ENCODE measurements around the gene RGS9.
A peak's percentile ranks its signal among the peaks of the same experiment; 100 is the strongest.

RGS9 gene

DNA sequence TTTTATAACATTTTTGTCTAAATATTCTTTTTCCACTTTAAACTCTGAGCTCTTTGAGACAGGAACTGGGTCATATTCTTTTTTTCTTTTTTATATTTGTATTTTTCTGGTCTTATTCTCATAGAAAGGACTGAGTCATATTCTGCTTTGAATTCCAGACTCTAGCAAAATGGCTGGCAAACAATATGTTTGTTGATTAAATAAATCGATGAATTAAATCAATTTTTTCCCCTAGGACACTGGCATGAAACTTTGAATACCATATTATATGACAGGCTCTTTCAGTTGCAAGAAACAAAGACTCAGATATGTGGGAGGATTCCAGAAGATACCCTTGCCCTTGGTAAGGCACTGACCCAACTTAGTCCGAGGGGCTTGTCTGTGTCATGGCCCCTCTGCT is 3.1 kb upstream of the RGS9 start:
- H3K4me1 ChIP-seq (ENCODE audit: control insufficient read depth, insufficient read depth, low read length), result peaks cover 13% of the 10 kb centered on the region

DNA sequence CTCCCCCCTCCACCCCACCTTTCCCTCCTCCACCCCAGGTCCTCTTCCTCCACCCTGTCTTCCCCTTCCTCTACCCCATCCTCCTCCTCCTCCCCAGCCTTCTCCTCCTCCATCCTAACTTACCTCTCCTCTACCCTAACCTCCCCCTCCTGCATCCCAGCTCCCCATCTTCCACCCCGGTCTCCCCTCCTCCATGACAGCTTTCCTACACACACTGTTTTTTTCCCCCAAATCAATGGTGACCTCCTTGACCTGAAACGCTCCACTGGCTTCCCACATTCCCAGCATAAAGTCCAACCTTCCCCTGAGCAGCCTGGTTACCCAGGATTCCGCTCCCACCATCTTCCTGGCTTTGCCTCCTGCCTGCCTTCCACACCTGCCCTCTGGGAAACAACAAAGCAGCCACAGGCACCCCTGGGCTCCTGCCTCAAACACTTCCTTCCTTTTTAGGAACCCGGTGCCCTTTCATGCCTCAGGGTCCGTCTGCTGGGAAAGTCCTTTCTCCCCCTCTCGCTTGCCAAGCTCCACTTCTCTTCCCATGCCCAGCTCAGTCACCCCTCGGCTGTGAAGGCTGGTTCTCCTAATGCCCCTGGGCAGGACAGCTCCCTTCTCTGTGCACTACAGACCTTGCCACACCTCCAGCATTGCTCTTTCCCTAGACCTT is 2.1 kb downstream of the RGS9 start:
- H3K36me3 ChIP-seq (ENCODE audit: control insufficient read depth, insufficient read depth, low read length, severe bottlenecking), result no peaks in the 10 kb centered on the region
- H3K27me3 ChIP-seq (replicated peaks; ENCODE audit: control insufficient read depth, insufficient read depth, low read length), result peaks cover 32% of the 10 kb centered on the region
- no peaks in the 10 kb centered on the region for H3K4me1 ChIP-seq (ENCODE audit: control insufficient read depth, insufficient read depth, low read length)
- H3K9me3 ChIP-seq (ENCODE audit: control insufficient read depth, low read length), result no peaks in the 10 kb centered on the region
- no peak overlapping the region for H3K4me3 ChIP-seq (ENCODE audit: low read length)
- DNase-seq (ENCODE audit: low read depth), result no peak
- H3K9ac ChIP-seq (ENCODE audit: low read length), result no peak overlapping the region

More for the DNA sequence above, 3.1 kb upstream of the RGS9 start:
- H3K9ac ChIP-seq (ENCODE audit: low read length), result no peak overlapping the region
- DNase-seq (ENCODE audit: low read depth), result no peak
- no peaks in the 10 kb centered on the region for H3K9me3 ChIP-seq (ENCODE audit: control insufficient read depth, low read length)
- H3K4me3 ChIP-seq (ENCODE audit: low read length), result no peak overlapping the region
- no peaks in the 10 kb centered on the region for H3K36me3 ChIP-seq (ENCODE audit: control insufficient read depth, insufficient read depth, low read length, severe bottlenecking)
- peaks cover 11% of the 10 kb centered on the region for H3K27me3 ChIP-seq (replicated peaks; ENCODE audit: control insufficient read depth, insufficient read depth, low read length)

DNA sequence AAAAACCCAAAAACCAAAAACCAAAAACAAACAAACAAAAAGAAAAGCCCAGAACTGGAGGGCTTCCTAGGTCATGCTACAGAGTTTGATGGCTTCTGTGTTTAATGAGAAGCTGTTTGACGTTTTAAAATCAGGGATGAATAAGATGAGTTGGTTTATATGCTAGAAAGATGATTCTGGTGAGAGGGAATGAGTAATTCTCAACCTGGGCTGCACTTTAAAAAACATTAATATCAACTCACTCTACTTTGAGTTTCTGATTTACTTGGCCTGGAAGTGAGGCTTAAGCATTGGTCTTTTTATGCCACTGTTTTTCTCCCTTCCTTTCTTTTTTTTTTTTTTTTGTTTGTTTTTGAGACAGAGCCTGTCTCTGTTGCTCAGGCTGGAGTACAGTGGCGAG is 5.1 kb downstream of the RGS9 start:
- no peak overlapping the region for H3K9ac ChIP-seq (ENCODE audit: low read length)
- H3K36me3 ChIP-seq (ENCODE audit: control insufficient read depth, insufficient read depth, low read length, severe bottlenecking), result no peaks in the 10 kb centered on the region
- no peak for DNase-seq (ENCODE audit: low read depth)
- peaks cover 36% of the 10 kb centered on the region for H3K27me3 ChIP-seq (replicated peaks; ENCODE audit: control insufficient read depth, insufficient read depth, low read length)
- no peaks in the 10 kb centered on the region for H3K4me1 ChIP-seq (ENCODE audit: control insufficient read depth, insufficient read depth, low read length)
- H3K4me3 ChIP-seq (ENCODE audit: low read length), result no peak overlapping the region
- no peaks in the 10 kb centered on the region for H3K9me3 ChIP-seq (ENCODE audit: control insufficient read depth, low read length)

DNA sequence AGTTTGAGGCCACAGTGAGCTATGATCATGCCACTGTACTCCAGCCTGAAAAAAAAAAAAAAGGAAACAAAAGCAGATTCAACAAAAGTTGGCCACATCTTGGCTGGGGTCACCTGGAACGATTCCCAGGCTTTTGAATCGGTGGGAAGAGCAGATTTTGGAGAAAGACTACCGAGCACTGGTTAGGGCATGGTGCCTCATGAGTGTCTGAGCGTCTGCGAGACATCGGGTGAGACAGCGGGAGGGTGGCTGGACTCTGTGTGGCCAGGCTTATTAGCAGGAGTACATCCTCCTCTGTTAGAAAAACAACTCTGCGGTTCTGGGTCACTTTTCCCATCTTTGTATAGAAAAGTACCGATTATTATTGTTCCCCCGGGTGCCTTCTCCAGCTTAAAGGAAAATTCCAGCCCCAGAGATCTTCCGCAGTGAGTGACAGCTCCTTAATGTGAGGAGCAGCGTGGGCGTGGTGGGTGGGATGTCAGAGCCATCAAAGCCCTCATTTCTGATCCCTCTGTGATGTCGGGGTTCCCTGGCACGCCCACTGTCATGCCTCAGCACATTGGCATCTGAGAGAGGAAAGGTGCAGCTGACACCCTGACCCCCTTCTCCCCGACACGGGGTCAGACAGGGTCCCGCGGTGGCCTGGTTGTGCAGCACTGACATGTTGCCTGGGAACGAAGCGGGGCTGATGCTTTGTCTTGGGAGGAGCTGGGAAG is 6.9 kb downstream of the RGS9 start:
- DNase-seq (ENCODE audit: low read depth), result no peak
- H3K4me1 ChIP-seq (ENCODE audit: control insufficient read depth, insufficient read depth, low read length), result no peaks in the 10 kb centered on the region
- no peaks in the 10 kb centered on the region for H3K36me3 ChIP-seq (ENCODE audit: control insufficient read depth, insufficient read depth, low read length, severe bottlenecking)
- H3K9me3 ChIP-seq (ENCODE audit: control insufficient read depth, low read length), result no peaks in the 10 kb centered on the region
- peaks cover 25% of the 10 kb centered on the region for H3K27me3 ChIP-seq (replicated peaks; ENCODE audit: control insufficient read depth, insufficient read depth, low read length)
- H3K9ac ChIP-seq (ENCODE audit: low read length), result no peak overlapping the region
- no peak overlapping the region for H3K4me3 ChIP-seq (ENCODE audit: low read length)

DNA sequence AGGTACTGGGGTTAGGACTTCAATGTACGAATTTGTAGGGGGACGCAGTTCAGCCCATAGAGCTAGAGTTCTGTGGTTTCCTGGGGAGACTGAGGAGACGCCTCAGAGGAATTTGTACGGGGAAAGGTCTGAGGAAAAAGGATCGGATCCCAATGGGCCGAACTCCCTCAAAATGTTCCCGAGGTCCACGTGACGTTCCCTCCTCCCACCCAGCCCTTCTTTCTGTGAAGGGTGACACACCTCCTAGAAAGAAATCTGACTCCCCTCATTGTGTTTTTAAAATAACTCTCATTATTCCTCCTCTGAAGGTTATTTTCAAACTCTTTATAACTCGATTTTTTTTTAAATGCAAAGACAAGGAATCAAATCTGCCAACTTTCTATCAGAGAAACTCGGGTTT is 8.6 kb downstream of the RGS9 start:
- no peaks in the 10 kb centered on the region for H3K36me3 ChIP-seq (ENCODE audit: control insufficient read depth, insufficient read depth, low read length, severe bottlenecking)
- H3K4me3 ChIP-seq (ENCODE audit: low read length), result no peak overlapping the region
- H3K27me3 ChIP-seq (replicated peaks; ENCODE audit: control insufficient read depth, insufficient read depth, low read length), result peaks cover 12% of the 10 kb centered on the region
- H3K9me3 ChIP-seq (ENCODE audit: control insufficient read depth, low read length), result no peaks in the 10 kb centered on the region
- DNase-seq (ENCODE audit: low read depth), result no peak
- no peaks in the 10 kb centered on the region for H3K4me1 ChIP-seq (ENCODE audit: control insufficient read depth, insufficient read depth, low read length)
- no peak overlapping the region for H3K9ac ChIP-seq (ENCODE audit: low read length)

DNA sequence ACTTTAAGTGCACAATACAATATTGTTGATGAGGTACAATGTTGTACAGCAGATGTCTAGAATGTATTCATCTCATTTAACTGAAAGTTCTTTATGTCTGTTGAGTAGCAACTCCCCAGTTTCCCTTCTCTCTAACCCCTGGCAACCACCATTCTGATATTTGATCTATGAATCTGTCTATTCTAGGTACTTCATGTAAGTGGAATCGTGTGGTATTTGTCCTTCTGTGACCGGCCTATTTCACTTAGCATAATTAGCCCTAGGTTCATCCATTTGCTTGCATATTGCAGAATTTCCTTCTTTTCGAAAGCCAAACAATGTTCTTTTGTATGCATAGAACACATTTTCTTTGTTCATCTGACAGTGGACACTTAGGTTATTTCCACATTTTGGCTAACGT is 10.8 kb downstream of the RGS9 start:
- Histone ChIP-seq H3K4me3 (ENCODE audit: low read length) (no peak overlapping the region), H3K4me1 (ENCODE audit: control insufficient read depth, insufficient read depth, low read length) (no peaks in the 10 kb centered on the region), H3K9ac (ENCODE audit: low read length) (no peak overlapping the region), H3K36me3 (ENCODE audit: control insufficient read depth, insufficient read depth, low read length, severe bottlenecking) (no peaks in the 10 kb centered on the region), H3K9me3 (ENCODE audit: control insufficient read depth, low read length) (no peaks in the 10 kb centered on the region), H3K27me3 (replicated peaks; ENCODE audit: control insufficient read depth, insufficient read depth, low read length) (peaks cover 17% of the 10 kb centered on the region)
- no peak for DNase-seq (ENCODE audit: low read depth)

DNA sequence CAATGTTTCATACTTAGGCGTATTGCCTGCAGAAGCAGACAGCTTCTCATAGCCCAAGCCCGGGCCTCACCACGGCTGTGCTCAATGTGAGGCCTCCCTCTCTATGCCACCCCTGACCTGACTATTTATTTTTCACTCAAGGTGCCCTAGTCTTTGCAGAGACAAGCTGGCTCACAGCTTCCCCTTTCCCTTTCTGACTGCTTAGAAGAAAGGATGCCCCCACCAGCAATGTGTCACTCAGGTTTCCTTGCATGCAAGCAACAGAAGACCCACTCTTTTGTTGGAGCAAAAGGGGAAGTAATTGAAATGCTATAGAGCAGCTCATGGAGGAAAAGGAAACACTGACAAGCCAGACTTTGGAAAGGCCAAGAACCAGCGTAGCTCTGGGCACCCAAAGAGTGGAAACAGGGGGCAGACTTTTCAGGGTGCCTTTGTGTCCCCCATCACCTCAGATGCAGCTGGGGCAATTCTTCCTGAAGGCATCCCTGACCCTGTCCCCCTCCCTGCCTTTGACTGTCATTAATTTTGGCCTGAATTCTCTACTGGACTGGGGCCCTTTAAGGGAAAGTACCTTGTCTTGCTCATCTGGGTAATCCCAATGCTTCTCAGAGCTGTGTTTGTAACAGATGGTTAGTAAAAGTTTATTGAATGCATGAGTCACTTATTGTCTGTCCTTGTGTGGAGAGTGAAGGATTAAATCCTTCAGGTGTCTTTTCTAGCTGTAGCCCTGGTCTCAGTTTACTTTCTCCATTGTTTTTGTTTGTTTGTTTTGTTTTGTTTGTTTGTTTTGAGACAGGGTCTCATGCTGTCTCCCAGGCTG is 17.8 kb downstream of the RGS9 start:
- H3K27me3 ChIP-seq (replicated peaks; ENCODE audit: control insufficient read depth, insufficient read depth, low read length), result peaks cover 22% of the 10 kb centered on the region
- peak; percentile 26 for DNase-seq (ENCODE audit: low read depth)
- H3K4me1 ChIP-seq (ENCODE audit: control insufficient read depth, insufficient read depth, low read length), result no peaks in the 10 kb centered on the region
- no peaks in the 10 kb centered on the region for H3K36me3 ChIP-seq (ENCODE audit: control insufficient read depth, insufficient read depth, low read length, severe bottlenecking)
- H3K9ac ChIP-seq (ENCODE audit: low read length), result no peak overlapping the region
- no peak overlapping the region for H3K4me3 ChIP-seq (ENCODE audit: low read length)
- no peaks in the 10 kb centered on the region for H3K9me3 ChIP-seq (ENCODE audit: control insufficient read depth, low read length)

DNA sequence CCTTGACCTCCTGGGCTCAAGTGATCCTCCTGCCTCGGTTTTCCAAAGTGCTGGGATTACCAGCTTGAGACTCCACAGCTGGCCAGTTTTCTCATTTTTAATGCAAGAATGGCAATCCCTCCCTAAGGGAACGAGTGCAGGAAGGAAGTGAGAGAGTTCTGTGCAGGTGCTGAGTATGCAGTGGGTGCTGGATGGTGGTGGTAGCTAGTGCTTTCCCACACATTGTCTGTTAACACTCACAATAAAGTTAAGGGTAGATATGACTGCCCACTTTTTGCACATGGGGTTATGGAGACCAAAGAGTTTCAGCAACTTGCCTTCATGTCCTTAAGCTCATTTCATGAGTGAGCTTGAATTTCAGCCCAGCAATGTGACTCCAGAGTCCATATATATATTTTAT is 18.5 kb downstream of the RGS9 start:
- Histone ChIP-seq H3K27me3 (replicated peaks; ENCODE audit: control insufficient read depth, insufficient read depth, low read length) (peaks cover 24% of the 10 kb centered on the region), H3K9ac (ENCODE audit: low read length) (no peak overlapping the region), H3K4me3 (ENCODE audit: low read length) (no peak overlapping the region), H3K36me3 (ENCODE audit: control insufficient read depth, insufficient read depth, low read length, severe bottlenecking) (no peaks in the 10 kb centered on the region), H3K4me1 (ENCODE audit: control insufficient read depth, insufficient read depth, low read length) (no peaks in the 10 kb centered on the region), H3K9me3 (ENCODE audit: control insufficient read depth, low read length) (no peaks in the 10 kb centered on the region)
- no peak for DNase-seq (ENCODE audit: low read depth)

DNA sequence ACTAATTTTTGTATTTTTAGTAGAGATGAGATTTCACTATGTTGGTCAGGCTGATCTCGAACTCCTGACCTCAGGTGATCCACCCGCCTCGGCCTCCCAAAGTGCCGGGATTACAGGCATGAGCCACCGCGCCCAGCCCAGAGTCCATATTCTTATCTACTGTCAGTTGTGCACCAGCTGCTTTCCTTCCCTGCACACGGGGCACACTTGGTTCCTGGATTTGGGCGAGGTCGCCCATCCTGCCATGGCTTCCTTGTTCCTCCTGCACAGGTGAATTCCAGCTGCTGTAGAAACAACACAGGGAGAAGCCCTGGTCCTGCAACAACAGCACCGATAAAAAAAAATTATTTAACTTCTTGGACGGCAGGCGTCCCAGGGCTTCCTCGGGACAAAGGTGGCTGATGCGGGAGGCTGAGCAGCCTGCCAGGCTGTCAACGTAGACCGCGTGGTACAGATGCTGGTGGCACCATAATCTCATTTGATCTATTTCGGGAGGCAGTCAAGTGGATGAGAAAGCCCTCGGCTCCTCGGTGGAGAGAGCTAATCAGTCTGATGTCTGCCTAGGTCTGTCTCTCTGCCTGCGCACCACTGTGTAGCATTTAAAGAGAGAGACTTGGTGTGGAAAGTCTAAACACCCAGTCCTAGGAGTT is 19.1 kb downstream of the RGS9 start:
- DNase-seq (ENCODE audit: low read depth), result no peak

DNA sequence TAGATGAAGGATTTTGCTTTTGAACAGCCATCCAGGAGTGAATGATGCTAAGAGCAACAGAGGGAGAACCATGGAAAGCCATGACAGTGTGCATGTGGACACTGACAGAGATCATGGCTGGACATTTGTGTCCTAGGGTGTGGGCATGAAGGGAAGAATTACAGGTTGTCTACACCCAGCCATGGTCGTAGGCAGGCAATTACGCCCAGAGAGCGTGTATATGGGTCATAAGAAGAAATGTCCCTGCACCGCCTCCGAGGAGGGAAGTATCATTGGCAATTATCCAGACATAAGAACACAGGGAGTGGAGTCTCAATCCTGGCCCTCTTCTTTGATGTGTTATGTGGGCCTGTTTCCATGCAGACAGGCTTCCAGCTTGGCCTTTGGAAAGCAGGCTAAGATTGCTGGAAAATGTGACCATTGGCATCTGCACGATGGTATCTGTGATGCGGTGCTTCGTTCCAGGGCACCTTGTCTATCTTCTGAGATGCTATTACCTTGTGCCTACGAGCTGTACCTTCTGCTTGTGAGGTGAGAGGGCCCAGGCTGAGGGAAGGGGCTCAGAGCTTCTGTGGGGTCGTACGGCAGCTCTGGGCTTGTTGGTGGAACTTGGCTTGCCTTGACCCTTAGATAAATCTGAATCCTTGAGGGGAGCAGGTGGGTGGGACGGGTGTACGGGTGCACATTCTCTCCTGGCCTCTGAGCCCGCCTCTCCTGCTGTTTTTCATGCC is 19.8 kb downstream of the RGS9 start:
- Histone ChIP-seq H3K4me1 (ENCODE audit: control insufficient read depth, insufficient read depth, low read length) (no peaks in the 10 kb centered on the region), H3K4me3 (ENCODE audit: low read length) (no peak overlapping the region), H3K36me3 (ENCODE audit: control insufficient read depth, insufficient read depth, low read length, severe bottlenecking) (no peaks in the 10 kb centered on the region), H3K9me3 (ENCODE audit: control insufficient read depth, low read length) (no peaks in the 10 kb centered on the region), H3K27me3 (replicated peaks; ENCODE audit: control insufficient read depth, insufficient read depth, low read length) (peaks cover 16% of the 10 kb centered on the region), H3K9ac (ENCODE audit: low read length) (no peak overlapping the region)
- DNase-seq (ENCODE audit: low read depth), result no peak

More for the DNA sequence above, 19.1 kb downstream of the RGS9 start:
- Histone ChIP-seq H3K4me3 (ENCODE audit: low read length) (no peak overlapping the region), H3K9ac (ENCODE audit: low read length) (no peak overlapping the region), H3K9me3 (ENCODE audit: control insufficient read depth, low read length) (no peaks in the 10 kb centered on the region), H3K36me3 (ENCODE audit: control insufficient read depth, insufficient read depth, low read length, severe bottlenecking) (no peaks in the 10 kb centered on the region), H3K4me1 (ENCODE audit: control insufficient read depth, insufficient read depth, low read length) (no peaks in the 10 kb centered on the region), H3K27me3 (replicated peaks; ENCODE audit: control insufficient read depth, insufficient read depth, low read length) (peaks cover 21% of the 10 kb centered on the region)

Data from adipocyte (in vitro differentiated cells).